Fibroblast of villous mesenchyme (primary cell): ENCODE data around the gene KATNAL2. TPM values are rescaled to one million over a fixed set of nuclear protein-coding genes. Genes with fewer than 3 reads are reported as not detected.

Experiments
- DNase-seq: peaks from one replicate; pipeline ENCODE4 v3.0.0-alpha.2; 2010; ENCODE audit warnings: low read depth
- H3K4me3 ChIP-seq: 2 replicates; pipeline ENCODE4 v1.5.1; 2011; ENCODE audit warnings: low read depth, mild to moderate bottlenecking, low read length
- CTCF ChIP-seq: IDR thresholded peaks from 2 replicates; pipeline ENCODE4 v1.5.1; 2012; ENCODE audit warnings: low read depth, mild to moderate bottlenecking, low read length; ENCODE audit not compliant: insufficient read depth
- total RNA-seq: library from RNA; depleted of rRNA; stranded (reverse); fragments of >200 nt; gene quantifications from 2 replicates; pipeline ENCODE4 v1.2.3, GENCODE V29; 2012

KATNAL2 gene
- total RNA-seq, 1 donor = 1.3 TPM

GRCh38 chr18:47081578-47081977, 164.2 kb downstream of the KATNAL2 start:
- DNase-seq = no peak
- no peak overlapping the region for H3K4me3 ChIP-seq

DNA sequence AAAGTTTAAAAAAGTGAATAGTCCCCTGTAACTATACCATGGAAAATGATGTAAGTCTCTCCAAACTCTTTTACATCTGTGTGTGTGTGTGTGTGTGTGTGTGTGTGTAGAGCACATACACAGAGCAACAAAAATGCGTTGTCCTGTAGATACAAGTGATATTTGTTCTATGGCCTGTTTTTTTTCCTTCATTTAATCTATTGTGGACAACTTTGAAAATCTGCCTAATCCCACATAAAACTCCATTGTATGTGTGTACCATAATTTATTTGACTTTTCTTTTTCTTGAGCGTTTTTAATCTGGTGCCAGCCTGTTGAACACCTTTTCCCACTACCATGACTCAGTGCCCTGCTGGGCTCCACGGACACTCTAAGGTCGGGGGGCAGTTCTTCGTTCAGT, 170.3 kb downstream of the KATNAL2 start:
- no peak overlapping the region for H3K4me3 ChIP-seq
- no peak for DNase-seq
- no peak for TF ChIP-seq CTCF

More at GRCh38 chr18:47081578-47081977, 164.2 kb downstream of the KATNAL2 start:
- TF ChIP-seq CTCF = no peak

GRCh38 chr18:47095810-47096209, 178.4 kb downstream of the KATNAL2 start:
- no peak for DNase-seq
- TF ChIP-seq CTCF = no peak
- no peak overlapping the region for H3K4me3 ChIP-seq

DNA sequence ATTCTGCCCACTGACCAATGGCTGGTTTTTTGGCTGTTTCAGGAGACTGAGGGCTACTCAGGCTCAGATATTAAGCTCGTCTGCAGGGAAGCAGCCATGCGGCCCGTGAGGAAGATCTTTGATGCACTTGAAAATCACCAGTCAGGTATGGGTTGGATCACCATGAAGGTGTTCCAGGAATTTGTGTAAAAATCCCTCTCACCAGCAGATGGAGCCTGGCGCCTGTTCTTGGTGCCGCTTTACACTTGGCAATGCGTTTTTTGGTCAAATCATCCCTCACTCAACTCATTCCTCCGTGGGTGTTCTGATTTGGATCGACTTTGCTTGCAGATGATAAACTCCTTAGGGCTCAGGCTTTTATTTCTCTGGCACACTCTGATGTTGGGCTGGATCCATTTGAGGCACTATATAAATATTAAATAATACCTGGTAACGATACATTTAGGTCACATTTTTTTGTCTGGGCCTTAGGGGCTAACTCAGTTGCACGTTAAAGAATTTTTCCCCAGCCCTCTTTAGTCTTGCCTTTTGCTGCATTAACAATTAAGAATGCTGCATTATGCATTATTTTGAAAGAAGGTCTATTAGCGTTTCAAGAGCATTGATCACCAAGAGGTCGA, 182.9 kb downstream of the KATNAL2 start:
- no peak overlapping the region for H3K4me3 ChIP-seq
- peak; percentile 76 for TF ChIP-seq CTCF
- peak; percentile 44 for DNase-seq

- TF ChIP-seq CTCF = no peak
- no peak for DNase-seq
- no peak overlapping the region for H3K4me3 ChIP-seq
Observed at GRCh38 chr18:47108373-47108772, 191.0 kb downstream of the KATNAL2 start.

GRCh38 chr18:47108998-47109405, 191.6 kb downstream of the KATNAL2 start:
- TF ChIP-seq CTCF = no peak
- DNase-seq = no peak
- H3K4me3 ChIP-seq = no peak overlapping the region

DNA sequence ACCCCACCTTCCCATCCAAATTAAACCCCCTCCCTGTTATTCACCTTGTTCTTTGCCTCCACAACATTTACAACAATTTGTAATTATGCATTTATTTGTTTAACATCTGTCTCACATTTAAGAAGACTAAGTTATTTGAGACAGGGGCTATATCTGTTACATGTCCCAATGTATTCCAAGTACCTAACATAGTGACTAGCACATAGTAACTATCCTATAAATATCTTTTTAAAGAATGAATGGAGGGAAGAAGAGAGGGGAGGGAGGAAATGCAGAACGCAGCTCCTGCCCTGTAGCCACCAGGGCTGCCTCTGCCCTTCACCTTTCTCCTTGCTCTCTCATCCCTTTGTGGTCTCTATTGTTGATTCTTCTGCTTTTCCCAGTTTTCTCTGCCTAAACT, 192.3 kb downstream of the KATNAL2 start:
- TF ChIP-seq CTCF = no peak
- no peak overlapping the region for H3K4me3 ChIP-seq
- DNase-seq = no peak
